IPS-18a (cell line): ENCODE measurements around the gene CASP8AP2.
"Not testable (repeated sequence)": the region's sequence is repeated elsewhere in the genome, so short reads cannot be mapped to it uniquely, and the experiment has no call there.

Experiments used
- H3K27ac ChIP-seq: one replicate; pipeline ENCODE4 v1.5.1; 2013; ENCODE audit warnings: low read length
- H3K27me3 ChIP-seq: one replicate; pipeline ENCODE4 v1.6.1; 2013; ENCODE audit warnings: mild to moderate bottlenecking, low read length; ENCODE audit not compliant: control insufficient read depth, insufficient read depth
- H3K36me3 ChIP-seq: one replicate; pipeline ENCODE4 v1.6.1; 2013; ENCODE audit warnings: low read depth, low read length; ENCODE audit not compliant: control insufficient read depth
- H3K4me1 ChIP-seq: one replicate; pipeline ENCODE4 v1.6.1; 2013; ENCODE audit warnings: low read depth, low read length; ENCODE audit not compliant: control insufficient read depth
- H3K4me3 ChIP-seq: one replicate; pipeline ENCODE4 v1.5.1; 2013; ENCODE audit warnings: low read length
- H3K9ac ChIP-seq: one replicate; pipeline ENCODE4 v1.6.1; 2013; ENCODE audit warnings: mild to moderate bottlenecking, low read length, moderate library complexity
- H3K9me3 ChIP-seq: one replicate; pipeline ENCODE4 v1.6.1; 2013; ENCODE audit warnings: low read depth, low read length; ENCODE audit not compliant: control insufficient read depth

Gene CASP8AP2

GRCh38 chr6:89892577-89892976, 62.9 kb downstream of the CASP8AP2 start:
- not testable (repeated sequence) for H3K27me3 ChIP-seq, H3K9ac ChIP-seq, H3K27ac ChIP-seq, H3K9me3 ChIP-seq, H3K36me3 ChIP-seq, H3K4me3 ChIP-seq
- peaks cover 19% of the 10 kb centered on the region for H3K4me1 ChIP-seq

GRCh38 chr6:89894169-89894568, 64.5 kb downstream of the CASP8AP2 start, which contains the start of gene GJA10:
TSS of gene GJA10 (plus strand) at chr6:89894469. CDS start at chr6:89894469, 0 bp downstream.
- no peak within 1 kb of the TSS for H3K9ac ChIP-seq
- no peaks in the 10 kb centered on the region for H3K36me3 ChIP-seq
- no peaks in the 10 kb centered on the region for H3K27me3 ChIP-seq
- H3K4me1 ChIP-seq: peaks cover 19% of the 10 kb centered on the region
- H3K4me3 ChIP-seq: no peak within 1 kb of the TSS
- H3K27ac ChIP-seq: no peak within 1 kb of the TSS
- H3K9me3 ChIP-seq: no peaks in the 10 kb centered on the region

- Histone ChIP-seq H3K27me3 (no peaks in the 10 kb centered on the region), H3K9me3 (no peaks in the 10 kb centered on the region), H3K36me3 (no peaks in the 10 kb centered on the region), H3K9ac (no peak overlapping the region), H3K4me1 (peaks cover 19% of the 10 kb centered on the region), H3K4me3 (no peak overlapping the region), H3K27ac (no peak overlapping the region)
Observed at GRCh38 chr6:89895276-89895874, 65.7 kb downstream of the CASP8AP2 start.

GRCh38 chr6:89910001-89910901, 80.6 kb downstream of the CASP8AP2 start:
- not testable (repeated sequence) for H3K9ac ChIP-seq, H3K27ac ChIP-seq, H3K9me3 ChIP-seq, H3K27me3 ChIP-seq, H3K4me3 ChIP-seq, H3K36me3 ChIP-seq
- peaks cover 11% of the 10 kb centered on the region for H3K4me1 ChIP-seq

GRCh38 chr6:89910902-89911240, 81.2 kb downstream of the CASP8AP2 start:
- no peak overlapping the region for H3K4me3 ChIP-seq
- H3K27me3 ChIP-seq: no peaks in the 10 kb centered on the region
- H3K9me3 ChIP-seq: no peaks in the 10 kb centered on the region
- H3K9ac ChIP-seq: no peak overlapping the region
- H3K4me1 ChIP-seq: peaks cover 11% of the 10 kb centered on the region
- no peaks in the 10 kb centered on the region for H3K36me3 ChIP-seq
- H3K27ac ChIP-seq: no peak overlapping the region

- no peak overlapping the region for H3K27ac ChIP-seq
- no peaks in the 10 kb centered on the region for H3K27me3 ChIP-seq
- no peaks in the 10 kb centered on the region for H3K4me1 ChIP-seq
- no peak overlapping the region for H3K4me3 ChIP-seq
- H3K36me3 ChIP-seq: no peaks in the 10 kb centered on the region
- H3K9ac ChIP-seq: no peak overlapping the region
- no peaks in the 10 kb centered on the region for H3K9me3 ChIP-seq
Observed at GRCh38 chr6:89916136-89916920, 86.6 kb downstream of the CASP8AP2 start.

- H3K27ac ChIP-seq: no peak overlapping the region
- no peak overlapping the region for H3K9ac ChIP-seq
- no peaks in the 10 kb centered on the region for H3K27me3 ChIP-seq
- H3K4me1 ChIP-seq: no peaks in the 10 kb centered on the region
- no peaks in the 10 kb centered on the region for H3K9me3 ChIP-seq
- no peak overlapping the region for H3K4me3 ChIP-seq
- no peaks in the 10 kb centered on the region for H3K36me3 ChIP-seq
Observed at GRCh38 chr6:89917216-89917615, 87.5 kb downstream of the CASP8AP2 start.

GRCh38 chr6:89917801-89918366, 88.2 kb downstream of the CASP8AP2 start:
- Histone ChIP-seq H3K27ac (no peak overlapping the region), H3K4me3 (no peak overlapping the region)

More at GRCh38 chr6:89917801-89918366, 88.2 kb downstream of the CASP8AP2 start:
- Histone ChIP-seq H3K4me1 (no peaks in the 10 kb centered on the region), H3K36me3 (no peaks in the 10 kb centered on the region), H3K27me3 (no peaks in the 10 kb centered on the region), H3K9me3 (no peaks in the 10 kb centered on the region), H3K9ac (no peak overlapping the region)
